Putamen (tissue), 1 donor: ENCODE measurements around the gene NFYC.

Experiments
- DNase-seq: peaks from one replicate; pipeline ENCODE4 v3.0.0-alpha.2; 2016; ENCODE audit warnings: low spot score

NFYC gene

GRCh38 chr1:40783001-40783905 lies 91.7 kb downstream of the NFYC start, which contains the start of gene KCNQ4:
TSS of gene KCNQ4 (plus strand) at chr1:40783787. CDS start at chr1:40784094, 307 bp downstream.
- no peak for DNase-seq

DNA sequence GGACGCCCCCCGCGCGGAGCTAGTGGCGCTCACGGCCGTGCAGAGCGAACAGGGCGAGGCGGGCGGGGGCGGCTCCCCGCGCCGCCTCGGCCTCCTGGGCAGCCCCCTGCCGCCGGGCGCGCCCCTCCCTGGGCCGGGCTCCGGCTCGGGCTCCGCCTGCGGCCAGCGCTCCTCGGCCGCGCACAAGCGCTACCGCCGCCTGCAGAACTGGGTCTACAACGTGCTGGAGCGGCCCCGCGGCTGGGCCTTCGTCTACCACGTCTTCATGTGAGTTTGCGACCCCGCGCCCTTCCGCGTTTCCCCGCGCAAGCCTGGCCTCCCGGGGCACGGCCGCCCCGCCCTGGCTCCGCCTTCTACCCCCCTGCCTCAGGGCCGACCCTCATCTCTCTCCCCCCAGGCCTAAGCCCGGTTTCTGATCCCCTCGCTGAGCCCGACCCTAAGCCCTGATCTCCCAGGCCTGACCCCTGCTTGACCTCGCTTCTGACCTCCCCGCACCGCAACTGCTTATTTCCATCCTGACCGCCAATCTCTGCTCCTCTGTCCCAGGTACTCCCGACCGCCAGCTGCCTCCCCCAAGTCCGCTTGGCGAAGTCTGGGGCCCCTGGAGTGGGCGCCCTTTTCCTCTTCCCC lies 92.8 kb downstream of the NFYC start:
- DNase-seq: no peak

DNA sequence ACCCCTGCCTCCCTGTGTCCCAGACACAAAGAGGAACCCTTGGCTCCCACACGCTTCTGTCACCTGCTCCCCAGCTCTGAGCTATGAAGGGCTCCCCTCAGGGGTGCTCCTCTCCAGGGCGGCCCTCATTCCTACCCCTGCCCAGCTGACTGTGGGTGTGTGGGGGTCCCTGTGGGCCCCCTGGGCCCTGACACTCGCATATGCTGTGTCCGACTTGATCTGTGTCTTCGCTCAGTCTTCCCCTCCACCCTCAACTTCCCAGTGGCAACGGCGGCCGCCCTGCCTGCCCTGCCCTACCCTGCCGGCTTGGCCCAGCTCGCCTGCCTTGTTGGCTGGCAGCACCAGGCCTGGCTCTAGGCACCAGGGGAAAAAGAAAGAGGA lies 93.3 kb downstream of the NFYC start:
- no peak for DNase-seq

DNA sequence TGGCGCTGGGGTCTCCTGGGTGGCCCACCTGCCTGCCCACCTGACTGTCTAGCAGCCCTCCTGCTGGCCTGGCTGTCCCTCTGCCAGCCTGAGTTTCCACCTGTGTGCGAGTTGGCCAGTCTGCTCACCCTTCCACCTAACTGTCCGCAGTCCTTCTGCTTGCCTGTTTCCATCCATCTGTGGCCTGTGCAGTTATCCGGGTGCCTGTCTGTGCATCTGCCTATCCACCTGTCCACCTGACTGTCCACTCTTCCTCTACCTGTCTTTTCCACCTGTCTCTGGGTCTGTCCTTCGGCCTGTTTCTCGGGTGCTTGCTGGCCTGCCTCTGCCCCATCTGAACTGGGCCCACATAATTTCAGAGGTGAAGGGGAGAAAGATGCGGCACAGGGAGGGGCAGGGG lies 93.9 kb downstream of the NFYC start:
- no peak for DNase-seq

DNA sequence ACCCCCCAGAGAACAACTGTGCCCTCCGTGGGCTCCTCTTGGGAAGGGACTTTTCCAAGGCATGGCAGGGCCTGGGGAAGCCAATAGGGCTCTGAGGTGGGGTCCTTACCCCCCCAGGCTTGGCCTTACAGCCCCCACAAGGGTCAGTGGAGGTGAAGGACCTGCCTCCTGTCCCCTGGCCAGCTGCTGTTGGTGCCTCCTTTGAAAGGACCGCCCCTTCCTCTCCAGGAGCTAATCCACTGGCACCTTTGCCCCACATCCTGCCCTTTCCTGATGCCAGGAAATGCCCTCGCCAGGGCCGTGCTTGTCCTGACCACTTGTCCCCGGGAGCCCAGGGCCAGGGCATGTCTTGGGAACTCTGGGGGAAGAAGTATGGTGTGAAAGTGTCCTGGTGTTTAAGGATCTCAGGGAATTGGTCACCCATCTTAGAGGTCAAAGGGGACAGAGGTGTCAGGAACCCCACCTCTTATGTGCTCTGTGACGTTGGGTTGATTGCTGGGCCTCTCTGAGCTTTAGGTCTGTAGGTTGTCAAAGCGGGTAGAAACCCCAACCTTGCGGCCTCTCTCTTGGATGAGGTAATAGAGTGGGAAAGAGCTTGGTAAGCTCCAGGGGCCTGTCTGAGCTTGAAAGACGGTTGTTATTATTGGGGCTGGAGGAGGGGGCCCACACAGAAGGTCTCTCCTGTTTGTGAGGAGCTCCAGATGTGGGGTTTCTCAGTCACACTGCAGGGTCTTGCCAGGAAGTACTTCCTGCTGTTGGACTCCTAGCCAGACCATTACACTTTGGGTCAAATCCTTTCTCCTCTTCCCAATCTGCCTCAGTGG lies 94.9 kb downstream of the NFYC start:
- DNase-seq: no peak

GRCh38 chr1:40786995-40787705 lies 95.6 kb downstream of the NFYC start:
- DNase-seq: no peak

GRCh38 chr1:40787737-40788560 lies 96.4 kb downstream of the NFYC start:
- DNase-seq: no peak

- DNase-seq: no peak
These were observed 97.2 kb downstream of the NFYC start for GRCh38 chr1:40788561-40789341.

- DNase-seq: no peak
These were observed 97.8 kb downstream of the NFYC start for GRCh38 chr1:40789342-40789598.

DNA sequence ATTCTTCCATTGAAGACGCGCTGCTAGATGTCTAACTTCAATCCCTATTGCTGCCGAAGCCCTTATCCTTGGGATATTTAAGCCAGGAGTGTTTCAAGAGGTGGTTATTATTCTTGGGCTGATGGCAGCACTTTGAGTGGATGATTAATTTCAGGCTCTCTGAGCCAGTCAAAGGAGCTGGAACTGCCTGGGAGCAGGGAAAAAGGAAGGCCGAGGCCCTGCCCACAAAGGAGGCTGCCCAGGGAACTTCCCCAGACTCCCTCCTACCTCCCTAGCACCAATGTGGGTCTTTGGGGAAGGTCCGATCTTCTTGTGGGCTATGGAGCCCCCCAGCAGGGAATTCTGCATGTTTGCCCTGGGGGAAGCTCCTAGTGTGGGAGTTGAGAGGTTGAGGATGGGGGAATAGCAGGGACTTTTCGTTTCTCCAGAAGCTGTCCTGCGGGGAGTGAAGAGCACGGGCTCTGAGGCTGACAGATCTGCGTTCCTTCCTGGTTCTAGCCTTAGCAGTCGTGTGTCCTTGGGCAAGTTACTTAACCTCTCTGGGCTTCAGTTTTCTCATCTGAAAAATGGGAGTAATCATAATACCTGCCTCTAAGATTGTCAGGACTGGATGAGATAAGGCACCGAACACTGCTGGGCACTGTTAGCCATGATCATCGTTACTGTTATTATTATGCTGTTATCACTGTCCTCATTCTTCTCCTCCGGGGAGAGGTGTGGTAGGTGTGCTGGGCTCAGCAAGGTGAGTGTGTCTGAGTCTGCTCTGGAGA lies 98.3 kb downstream of the NFYC start:
- DNase-seq: no peak

- DNase-seq: no peak
These were observed 100.5 kb downstream of the NFYC start for GRCh38 chr1:40792036-40792435.

DNA sequence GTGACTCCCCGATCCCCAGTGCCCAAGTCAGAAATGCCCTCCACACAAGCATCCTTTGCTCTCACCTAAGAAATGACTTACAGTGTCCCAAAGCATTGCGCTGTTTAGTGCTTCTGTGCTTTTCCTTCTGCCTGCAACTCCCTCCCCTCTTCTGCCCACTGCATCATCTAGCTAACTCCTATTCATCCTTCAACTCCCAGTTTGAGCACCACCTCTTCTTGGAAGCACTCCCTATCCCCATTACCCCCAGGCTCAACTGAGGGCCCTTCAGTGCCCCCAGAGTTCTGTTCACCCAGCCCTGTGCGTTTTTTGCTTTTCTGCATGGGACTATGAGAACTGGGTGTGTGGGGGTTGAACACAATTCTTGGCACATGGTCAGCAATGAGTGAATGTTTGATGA lies 102.1 kb downstream of the NFYC start:
- no peak for DNase-seq

DNA sequence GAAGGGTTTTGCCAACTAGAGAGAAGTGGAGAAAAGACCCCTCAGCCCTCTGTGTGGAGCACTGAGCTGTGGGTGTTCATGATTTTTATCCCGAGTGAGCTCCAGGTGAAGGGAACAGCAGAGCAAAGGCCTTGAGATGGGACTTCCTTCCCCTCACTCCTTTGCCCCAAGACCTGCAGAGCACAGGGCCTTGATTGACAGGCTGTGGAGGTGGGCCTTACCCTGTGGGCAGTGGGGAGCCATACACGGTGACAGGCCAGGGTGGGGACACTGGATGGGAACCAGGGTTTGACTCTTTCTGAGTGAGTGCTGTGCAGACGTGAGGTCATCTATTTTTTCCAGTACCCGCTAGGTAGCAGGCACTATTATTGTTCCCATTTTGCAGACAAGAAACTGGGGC lies 102.5 kb downstream of the NFYC start:
- DNase-seq: no peak

GRCh38 chr1:40794974-40795715 lies 103.6 kb downstream of the NFYC start:
- DNase-seq: no peak

DNA sequence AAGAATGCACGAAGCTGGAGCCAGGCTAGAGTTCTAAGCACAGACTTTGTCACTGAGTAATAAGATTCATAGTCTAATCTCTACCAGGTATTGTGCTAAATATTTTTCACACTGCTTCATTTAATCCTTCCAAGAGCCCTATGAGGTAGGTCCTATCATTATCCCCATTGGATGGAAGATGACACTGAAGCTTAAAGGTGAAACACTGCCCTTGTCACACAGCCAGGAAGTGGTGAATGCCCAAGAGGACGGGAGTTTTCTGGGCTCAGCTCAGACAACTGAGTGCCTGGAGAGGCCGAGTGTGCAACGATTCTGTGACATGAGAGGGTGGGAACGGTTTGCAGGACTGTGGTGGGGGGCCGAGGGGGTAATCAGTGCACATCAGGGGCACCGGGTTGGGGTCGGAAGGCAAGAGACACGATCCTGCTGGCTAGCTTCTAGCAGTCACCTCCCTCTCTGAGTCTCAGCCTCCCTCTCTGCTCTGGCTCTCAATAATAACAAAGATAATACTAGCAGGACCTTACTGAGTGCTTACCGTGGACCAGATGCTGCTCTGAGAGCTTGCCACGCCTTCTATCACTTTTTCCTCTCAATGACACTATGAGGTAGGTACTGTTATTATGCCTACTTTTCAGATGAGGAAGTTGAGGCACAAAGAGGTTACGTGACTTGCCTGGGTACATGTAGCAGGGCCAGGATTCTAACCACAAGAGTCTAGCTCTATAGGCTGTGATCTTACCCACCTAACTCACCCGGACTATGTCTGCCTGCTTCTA lies 104.5 kb downstream of the NFYC start:
- no peak for DNase-seq

GRCh38 chr1:40796939-40797667 lies 105.6 kb downstream of the NFYC start:
- DNase-seq: no peak

GRCh38 chr1:40797668-40798010 lies 106.1 kb downstream of the NFYC start:
- DNase-seq: no peak
